GM21576 (cell line): ENCODE measurements around the gene TNIP3.

Experiments used
- ATAC-seq: cut with Tn5 transposase; IDR thresholded peaks from one replicate; pipeline ENCODE4 v1.9.1; 2021; ENCODE audit warnings: mild to moderate bottlenecking, moderate library complexity; ENCODE audit not compliant: unreplicated experiment

TNIP3 gene

DNA sequence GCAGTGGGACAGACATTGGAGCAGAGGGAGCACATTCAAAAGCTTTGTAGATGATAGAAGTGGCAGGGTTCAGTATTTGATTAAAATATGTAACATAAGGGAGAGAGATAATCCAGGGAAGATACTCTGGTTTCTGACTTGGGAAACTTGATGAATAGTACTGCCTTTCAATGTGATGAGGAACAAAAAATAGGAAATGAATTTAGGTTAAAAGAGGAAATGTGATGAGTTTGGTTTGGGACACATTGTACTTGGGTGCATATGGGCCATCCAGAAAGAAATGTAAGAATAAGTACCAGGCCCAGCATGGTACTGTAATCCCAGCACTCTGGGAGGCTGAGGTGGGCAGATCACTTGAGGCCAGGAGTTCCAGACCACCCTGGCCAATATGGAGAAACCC, 70.9 kb downstream of the TNIP3 start:
- ATAC-seq, result no peak

DNA sequence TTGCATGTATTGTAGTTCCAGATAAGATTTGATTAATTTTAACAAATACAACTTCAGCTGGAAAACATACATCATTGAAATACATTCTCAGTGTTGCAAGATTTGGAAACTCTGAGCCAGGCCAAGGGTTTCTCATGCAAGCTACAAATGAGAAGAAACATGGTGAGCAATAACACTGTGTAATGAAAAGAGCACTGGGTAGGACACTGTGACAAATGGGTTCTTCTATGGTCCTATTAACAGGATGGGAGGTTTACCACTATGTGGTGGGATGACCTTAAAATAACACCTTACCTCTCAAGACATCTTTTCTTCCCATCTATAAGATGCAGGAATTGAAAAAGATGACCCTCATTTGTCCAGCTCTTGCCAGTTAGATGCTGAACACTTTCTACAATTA, 72.2 kb downstream of the TNIP3 start:
- ATAC-seq, result no peak

DNA sequence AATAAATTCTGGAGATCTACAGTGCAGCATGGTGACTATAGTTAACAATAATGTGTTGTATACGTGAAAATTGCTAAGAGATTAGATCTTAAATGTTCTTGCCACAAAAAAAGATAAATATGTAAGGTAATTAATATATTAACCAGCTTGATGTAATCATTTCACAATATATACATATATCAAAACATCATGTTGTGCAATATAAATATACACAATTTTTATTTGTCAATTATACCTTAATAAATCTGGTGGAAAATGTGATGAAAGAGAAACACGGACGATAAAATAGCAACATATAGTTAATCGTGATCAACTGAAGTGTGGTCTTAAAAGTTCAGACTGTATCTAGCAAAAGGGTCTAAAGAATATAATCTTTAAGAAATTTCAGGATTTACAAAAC, 75.3 kb downstream of the TNIP3 start:
- ATAC-seq, result no peak
